Central memory CD8-positive, alpha-beta T cell (primary cell): ENCODE measurements around the gene LDLRAD4.

Experiments
- ATAC-seq: fragments of 150-1000 bp; cut with Tn5 transposase; replicated peaks from 2 replicates; pipeline ENCODE4 v1.10.0; 2022; ENCODE audit warnings: mild to moderate bottlenecking, moderate FRiP score, moderate number of reproducible peaks; ENCODE audit not compliant: poor library complexity, severe bottlenecking; ENCODE audit errors: extremely low read depth
- DNase-seq, 2 donors: peaks; one replicate each; pipeline ENCODE4 v3.0.0; 2021; ENCODE audit warnings: low spot score in 2 of 2
- H3K27ac Mint-ChIP-seq: one replicate; pipeline ENCODE4 v1.8.0; 2022; ENCODE audit warnings: low read depth, mild to moderate bottlenecking, moderate library complexity, mixed read lengths
- H3K27me3 Mint-ChIP-seq: one replicate; pipeline ENCODE4 v1.8.0; 2022; ENCODE audit warnings: mixed read lengths
- H3K36me3 Mint-ChIP-seq: one replicate; pipeline ENCODE4 v1.8.0; 2022; ENCODE audit warnings: mild to moderate bottlenecking, moderate library complexity, mixed read lengths; ENCODE audit not compliant: insufficient read depth
- H3K4me1 Mint-ChIP-seq: one replicate; pipeline ENCODE4 v1.8.0; 2022; ENCODE audit warnings: mixed read lengths
- H3K4me3 Mint-ChIP-seq: one replicate; pipeline ENCODE4 v1.8.0; 2022; ENCODE audit warnings: mild to moderate bottlenecking, moderate library complexity, mixed read lengths
- H3K9me3 Mint-ChIP-seq: one replicate; pipeline ENCODE4 v1.8.0; 2022; ENCODE audit warnings: mixed read lengths

Gene LDLRAD4

DNA sequence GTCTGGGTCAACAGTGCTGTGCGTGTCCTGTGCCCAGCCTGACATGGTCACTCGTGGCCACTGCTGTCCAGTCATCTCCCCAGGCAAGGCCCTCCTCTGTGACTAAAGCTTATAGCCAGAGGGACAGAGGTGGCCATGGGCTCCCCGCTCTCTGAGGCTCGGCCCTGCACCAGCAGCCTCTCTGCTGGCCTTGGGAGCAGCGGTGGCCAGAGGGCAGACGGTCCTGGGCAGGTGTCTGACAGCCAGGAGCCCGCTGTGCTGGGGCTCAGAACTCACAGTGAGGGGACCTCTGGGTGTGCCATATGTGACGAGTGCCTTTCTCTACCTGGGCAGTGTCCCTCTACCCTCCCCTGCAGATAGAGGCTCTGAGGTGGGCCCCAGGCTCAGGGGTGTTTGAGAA lies 409.1 kb downstream of the LDLRAD4 start:
- no peaks in the 10 kb centered on the region for H3K27me3 Mint-ChIP-seq
- DNase-seq (no peak), ATAC-seq (no peak)
- peaks cover 3% of the 10 kb centered on the region for H3K36me3 Mint-ChIP-seq
- H3K9me3 Mint-ChIP-seq = no peaks in the 10 kb centered on the region
- no peak overlapping the region for H3K4me3 Mint-ChIP-seq
- H3K4me1 Mint-ChIP-seq = peaks cover 13% of the 10 kb centered on the region
- no peak overlapping the region for H3K27ac Mint-ChIP-seq

GRCh38 chr18:13628211-13628610 lies 409.7 kb downstream of the LDLRAD4 start:
- DNase-seq (no peak), ATAC-seq (no peak)
- H3K36me3 Mint-ChIP-seq = peaks cover 3% of the 10 kb centered on the region
- no peaks in the 10 kb centered on the region for H3K27me3 Mint-ChIP-seq
- no peak overlapping the region for H3K27ac Mint-ChIP-seq
- H3K4me3 Mint-ChIP-seq = no peak overlapping the region
- no peaks in the 10 kb centered on the region for H3K9me3 Mint-ChIP-seq
- peaks cover 13% of the 10 kb centered on the region for H3K4me1 Mint-ChIP-seq

- DNase-seq (no peak), ATAC-seq (peak; percentile 49)
- Mint-ChIP-seq H3K36me3 (peaks cover 2% of the 10 kb centered on the region), H3K9me3 (no peaks in the 10 kb centered on the region), H3K4me1 (peaks cover 10% of the 10 kb centered on the region), H3K27ac (no peak overlapping the region), H3K4me3 (no peak overlapping the region), H3K27me3 (no peaks in the 10 kb centered on the region)
Observed at GRCh38 chr18:13629841-13630715, 411.5 kb downstream of the LDLRAD4 start.

GRCh38 chr18:13630716-13631268 lies 412.2 kb downstream of the LDLRAD4 start:
- no peak overlapping the region for H3K27ac Mint-ChIP-seq
- peaks cover 7% of the 10 kb centered on the region for H3K4me1 Mint-ChIP-seq

DNA sequence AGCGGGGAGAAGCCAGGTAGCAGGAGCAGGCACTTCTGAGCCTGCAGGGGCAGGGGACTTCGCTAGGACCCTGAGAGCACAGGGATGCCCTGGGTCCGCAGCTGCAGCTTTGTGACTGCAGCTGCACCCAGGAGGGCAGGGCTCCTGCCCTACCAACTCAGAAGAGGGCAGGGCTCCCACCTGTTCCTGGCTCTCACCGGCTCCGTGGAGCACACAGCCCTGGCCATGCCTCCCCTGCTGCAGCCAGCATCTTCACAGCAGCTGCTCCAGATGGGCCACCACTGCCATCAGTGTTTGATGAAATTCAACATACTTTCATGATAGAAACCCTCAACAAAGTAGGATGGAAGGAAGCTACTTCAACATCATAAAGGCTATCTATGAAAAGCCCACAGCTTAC lies 415.1 kb downstream of the LDLRAD4 start:
- Mint-ChIP-seq H3K4me3 (no peak overlapping the region), H3K27me3 (no peaks in the 10 kb centered on the region), H3K4me1 (peaks cover 7% of the 10 kb centered on the region), H3K27ac (no peak overlapping the region), H3K9me3 (no peaks in the 10 kb centered on the region), H3K36me3 (no peaks in the 10 kb centered on the region)
- ATAC-seq = no peak
- no peak for DNase-seq

More at GRCh38 chr18:13630716-13631268, 412.2 kb downstream of the LDLRAD4 start:
- ATAC-seq = no peak
- Mint-ChIP-seq H3K27me3 (no peaks in the 10 kb centered on the region), H3K4me3 (no peak overlapping the region), H3K9me3 (no peaks in the 10 kb centered on the region), H3K36me3 (peaks cover 2% of the 10 kb centered on the region)
- no peak for DNase-seq

GRCh38 chr18:13635046-13635445 lies 416.5 kb downstream of the LDLRAD4 start:
- Mint-ChIP-seq H3K4me1 (peaks cover 3% of the 10 kb centered on the region), H3K9me3 (no peaks in the 10 kb centered on the region), H3K36me3 (no peaks in the 10 kb centered on the region), H3K4me3 (no peak overlapping the region), H3K27me3 (no peaks in the 10 kb centered on the region), H3K27ac (no peak overlapping the region)
- ATAC-seq = no peak
- DNase-seq = no peak

DNA sequence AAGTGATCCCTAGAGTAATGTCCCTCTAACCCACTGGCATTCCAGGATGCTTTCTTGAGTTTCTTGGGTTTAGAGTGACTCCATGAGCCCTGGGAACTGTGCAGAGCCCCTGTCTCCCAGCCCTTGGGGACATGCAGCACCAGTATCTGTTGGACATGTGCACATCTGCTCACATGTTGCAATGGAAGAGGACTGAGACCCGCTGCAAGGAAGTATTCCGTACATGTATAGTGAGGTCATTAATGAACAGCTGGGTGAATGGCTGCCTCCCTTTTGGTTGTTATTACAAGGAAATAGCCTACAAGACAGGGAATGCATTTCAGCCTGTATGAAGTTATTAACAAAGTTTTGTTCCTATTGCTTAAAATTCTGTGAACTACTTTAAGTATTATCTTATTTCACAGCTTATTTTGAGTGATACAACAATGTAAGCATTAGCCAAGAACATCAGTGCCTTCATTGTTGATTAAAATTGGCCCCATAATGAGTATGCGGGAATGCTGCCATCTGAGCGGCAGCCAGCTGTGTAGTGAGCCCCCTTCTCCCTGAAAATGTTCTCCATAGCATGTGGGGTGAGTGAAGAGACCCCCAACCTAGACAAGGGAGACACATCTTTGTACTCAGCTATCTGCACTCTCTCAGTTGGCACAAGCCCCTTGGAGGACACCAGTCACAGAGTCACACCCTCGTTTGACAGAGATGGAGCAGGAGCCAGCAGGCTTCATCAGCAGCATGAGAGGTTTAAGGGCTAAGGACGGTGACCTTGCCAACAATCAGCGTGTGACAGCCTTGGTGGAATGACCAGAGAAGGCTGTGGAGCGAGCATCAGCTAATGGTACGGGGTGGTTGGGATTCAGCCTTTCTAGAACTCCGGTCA lies 420.4 kb downstream of the LDLRAD4 start:
- H3K9me3 Mint-ChIP-seq = peaks cover 6% of the 10 kb centered on the region
- no peak for DNase-seq
- no peak overlapping the region for H3K27ac Mint-ChIP-seq
- H3K36me3 Mint-ChIP-seq = no peaks in the 10 kb centered on the region
- H3K4me3 Mint-ChIP-seq = no peak overlapping the region
- ATAC-seq = no peak
- no peaks in the 10 kb centered on the region for H3K27me3 Mint-ChIP-seq
- H3K4me1 Mint-ChIP-seq = peaks cover 7% of the 10 kb centered on the region

GRCh38 chr18:13640266-13640860 lies 421.8 kb downstream of the LDLRAD4 start:
- no peak overlapping the region for H3K27ac Mint-ChIP-seq
- no peaks in the 10 kb centered on the region for H3K36me3 Mint-ChIP-seq
- H3K27me3 Mint-ChIP-seq = no peaks in the 10 kb centered on the region
- H3K4me1 Mint-ChIP-seq = peaks cover 7% of the 10 kb centered on the region
- ATAC-seq = no peak
- peaks cover 6% of the 10 kb centered on the region for H3K9me3 Mint-ChIP-seq
- no peak for DNase-seq
- H3K4me3 Mint-ChIP-seq = no peak overlapping the region

DNA sequence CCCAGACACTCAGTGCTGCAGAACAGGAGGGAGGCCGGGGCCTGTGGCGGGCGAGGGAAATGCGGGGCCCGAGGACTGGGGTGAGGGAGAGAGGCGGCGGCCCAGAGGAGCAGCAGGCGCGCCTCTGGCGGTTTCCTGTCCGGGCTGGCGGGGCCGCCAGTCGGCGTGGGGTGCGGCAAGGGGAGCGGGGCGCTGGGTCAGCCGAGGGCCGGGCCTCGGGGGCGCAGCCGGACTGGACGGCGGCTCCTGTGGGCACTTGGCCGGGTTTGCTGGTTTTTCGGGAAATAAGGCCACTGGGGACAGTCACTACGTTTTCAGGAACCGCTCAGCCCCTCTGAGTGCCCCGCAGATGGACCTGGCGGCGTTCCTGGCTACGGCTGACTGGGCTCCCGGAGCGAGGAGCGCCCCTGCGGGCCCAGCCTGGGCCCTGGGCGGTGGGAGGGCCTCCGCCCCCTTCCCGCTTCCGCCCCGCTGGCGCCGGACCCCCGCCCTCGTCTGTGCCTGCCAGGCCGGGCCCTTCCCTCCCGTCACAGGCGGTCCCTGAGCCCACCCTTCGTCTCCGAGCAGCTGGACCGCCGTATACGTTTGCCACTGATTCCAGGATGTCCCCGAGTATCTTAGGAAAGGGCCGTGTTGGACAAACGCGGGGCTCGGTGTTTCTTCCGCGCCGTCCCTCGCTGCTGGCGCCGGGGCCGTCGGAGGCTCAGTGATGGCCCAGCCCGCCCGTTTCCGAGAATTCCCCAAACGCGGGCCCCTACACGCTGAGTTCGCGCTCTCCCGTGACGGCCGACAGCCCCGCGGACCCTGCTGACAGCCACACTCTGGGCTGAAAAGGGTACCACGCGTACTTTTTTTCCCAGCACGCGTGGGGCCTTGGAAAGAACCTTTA lies 423.2 kb downstream of the LDLRAD4 start:
- Mint-ChIP-seq H3K4me1 (peaks cover 7% of the 10 kb centered on the region), H3K36me3 (no peaks in the 10 kb centered on the region), H3K27me3 (no peaks in the 10 kb centered on the region), H3K9me3 (peaks cover 6% of the 10 kb centered on the region), H3K27ac (no peak overlapping the region), H3K4me3 (no peak overlapping the region)
- no peak for ATAC-seq
- no peak for DNase-seq

DNA sequence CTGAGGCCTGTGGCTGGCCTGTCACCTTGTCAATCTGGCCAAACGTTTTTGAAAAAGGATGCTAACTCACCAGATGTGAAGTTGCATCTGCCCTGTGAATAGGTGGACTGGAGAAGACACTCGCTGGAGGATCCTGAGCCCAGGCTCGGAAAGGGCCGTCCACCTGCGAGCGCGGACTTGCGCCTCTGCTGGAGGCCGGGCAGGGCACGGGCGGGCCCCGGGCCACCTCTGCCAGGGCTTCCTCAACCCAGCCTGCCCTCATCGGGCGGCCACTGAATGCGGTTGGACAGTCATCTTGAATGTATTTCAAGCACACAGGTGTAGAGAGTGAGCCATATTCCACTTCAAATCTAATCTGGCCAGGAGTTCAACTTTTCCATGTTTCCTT lies 423.9 kb downstream of the LDLRAD4 start:
- DNase-seq = no peak
- H3K4me1 Mint-ChIP-seq = peaks cover 7% of the 10 kb centered on the region
- no peaks in the 10 kb centered on the region for H3K36me3 Mint-ChIP-seq
- H3K27ac Mint-ChIP-seq = no peak overlapping the region
- H3K27me3 Mint-ChIP-seq = no peaks in the 10 kb centered on the region
- no peak overlapping the region for H3K4me3 Mint-ChIP-seq
- peaks cover 6% of the 10 kb centered on the region for H3K9me3 Mint-ChIP-seq
- ATAC-seq = no peak

DNA sequence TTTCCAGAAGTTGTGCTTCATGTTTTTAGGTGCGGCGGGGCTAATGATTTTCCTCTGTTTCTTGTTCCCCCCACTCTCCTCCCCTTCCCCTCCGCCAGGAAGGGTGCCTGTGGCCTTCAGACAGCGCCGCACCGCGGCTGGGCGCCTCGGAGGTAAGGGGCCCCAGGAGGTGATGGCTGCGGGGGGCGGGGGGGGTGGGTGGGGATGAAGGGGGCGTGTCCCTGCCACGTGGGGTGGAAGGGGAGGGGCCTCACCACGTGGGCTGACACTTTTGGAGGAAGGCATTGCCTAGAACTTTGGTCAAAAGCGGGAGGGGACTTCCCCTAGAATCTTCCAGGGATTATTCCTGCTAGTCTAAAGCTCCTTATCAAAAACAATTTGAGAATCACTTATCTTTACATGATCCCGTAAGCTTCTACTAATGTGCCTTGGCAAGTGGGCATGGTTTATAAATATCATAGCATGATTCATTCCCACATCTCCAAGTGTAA lies 424.7 kb downstream of the LDLRAD4 start:
- Mint-ChIP-seq H3K27me3 (no peaks in the 10 kb centered on the region), H3K36me3 (no peaks in the 10 kb centered on the region)

More for the DNA sequence above, 424.7 kb downstream of the LDLRAD4 start:
- Mint-ChIP-seq H3K4me3 (no peak overlapping the region), H3K9me3 (peaks cover 6% of the 10 kb centered on the region), H3K27ac (no peak overlapping the region), H3K4me1 (peaks cover 7% of the 10 kb centered on the region)
- no peak for ATAC-seq
- DNase-seq = no peak
